GM18526 (cell line): Measurements from ENCODE around the gene CLHC1.

Experiments
- POLR2A ChIP-seq: IDR thresholded peaks from 3 replicates; pipeline ENCODE4 v1.6.1; 2011; ENCODE audit not compliant: insufficient read length; ENCODE audit errors: extremely low read depth

CLHC1 gene

DNA sequence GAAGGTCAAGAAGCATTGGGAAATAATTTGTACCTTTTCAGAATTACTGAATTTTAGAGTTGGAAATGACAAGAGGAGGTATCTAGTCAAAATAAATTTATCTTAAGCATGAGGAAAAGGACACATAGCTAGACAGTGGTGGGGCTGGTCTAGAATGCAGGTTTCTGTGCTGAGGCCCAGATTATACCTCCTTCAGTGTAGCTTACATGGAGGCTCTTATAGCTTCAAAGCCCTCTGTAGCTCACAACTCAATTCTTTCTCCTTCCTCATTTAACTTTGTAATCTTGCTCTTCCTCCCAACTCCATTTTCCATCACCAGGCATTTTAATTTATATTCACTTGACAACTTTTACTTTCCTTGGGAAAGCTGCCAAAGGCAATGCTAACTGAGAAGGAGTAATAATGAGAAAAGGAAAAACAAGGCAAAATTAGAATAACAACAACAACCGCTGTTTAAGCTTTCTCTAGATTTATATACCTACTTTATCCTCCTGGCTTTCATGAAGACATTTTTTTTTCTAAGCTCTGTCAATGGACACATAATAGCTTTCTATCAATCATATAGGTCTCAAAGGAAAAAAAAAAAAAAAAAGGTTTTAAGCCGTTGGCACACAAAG, 58.5 kb downstream of the CLHC1 start:
- no peak for TF ChIP-seq POLR2A

DNA sequence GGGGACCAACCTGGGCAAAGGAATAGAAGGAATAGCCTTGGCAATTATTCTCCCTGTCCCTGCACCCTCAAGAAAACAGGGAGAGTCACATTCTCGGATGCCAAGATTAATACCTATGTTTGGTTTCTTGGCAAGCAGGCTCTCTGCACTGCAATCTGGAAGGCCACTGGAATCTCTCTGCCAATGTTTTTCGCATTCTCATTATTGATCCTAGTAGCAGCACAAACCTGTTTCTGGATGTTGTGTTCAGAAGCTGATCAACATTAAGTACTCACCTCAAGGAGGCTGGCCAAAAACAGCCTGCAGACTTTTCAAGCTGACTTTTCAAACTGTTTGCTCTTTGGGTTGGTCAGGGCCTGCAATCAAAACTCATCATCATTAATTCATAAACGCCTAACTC, 62.2 kb downstream of the CLHC1 start:
- no peak for TF ChIP-seq POLR2A

DNA sequence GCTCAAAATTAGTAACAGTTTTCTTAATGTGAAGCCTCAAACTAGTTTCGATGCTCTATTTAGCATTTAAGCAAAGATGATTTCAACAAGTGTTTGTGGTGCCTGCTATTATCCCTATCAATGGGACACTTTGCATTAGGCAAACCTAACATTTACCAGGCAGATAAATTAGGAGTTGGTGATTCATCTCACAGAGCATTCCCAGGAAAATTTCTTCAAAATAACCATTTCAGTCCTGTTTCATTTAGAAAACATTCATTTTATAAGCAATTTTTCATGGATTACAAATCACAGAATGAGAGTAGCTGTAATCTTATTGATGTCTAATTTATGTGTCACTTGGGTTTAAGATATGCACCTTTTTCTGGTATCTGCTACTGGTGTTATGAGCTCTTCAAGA, 62.7 kb downstream of the CLHC1 start:
- no peak for TF ChIP-seq POLR2A

DNA sequence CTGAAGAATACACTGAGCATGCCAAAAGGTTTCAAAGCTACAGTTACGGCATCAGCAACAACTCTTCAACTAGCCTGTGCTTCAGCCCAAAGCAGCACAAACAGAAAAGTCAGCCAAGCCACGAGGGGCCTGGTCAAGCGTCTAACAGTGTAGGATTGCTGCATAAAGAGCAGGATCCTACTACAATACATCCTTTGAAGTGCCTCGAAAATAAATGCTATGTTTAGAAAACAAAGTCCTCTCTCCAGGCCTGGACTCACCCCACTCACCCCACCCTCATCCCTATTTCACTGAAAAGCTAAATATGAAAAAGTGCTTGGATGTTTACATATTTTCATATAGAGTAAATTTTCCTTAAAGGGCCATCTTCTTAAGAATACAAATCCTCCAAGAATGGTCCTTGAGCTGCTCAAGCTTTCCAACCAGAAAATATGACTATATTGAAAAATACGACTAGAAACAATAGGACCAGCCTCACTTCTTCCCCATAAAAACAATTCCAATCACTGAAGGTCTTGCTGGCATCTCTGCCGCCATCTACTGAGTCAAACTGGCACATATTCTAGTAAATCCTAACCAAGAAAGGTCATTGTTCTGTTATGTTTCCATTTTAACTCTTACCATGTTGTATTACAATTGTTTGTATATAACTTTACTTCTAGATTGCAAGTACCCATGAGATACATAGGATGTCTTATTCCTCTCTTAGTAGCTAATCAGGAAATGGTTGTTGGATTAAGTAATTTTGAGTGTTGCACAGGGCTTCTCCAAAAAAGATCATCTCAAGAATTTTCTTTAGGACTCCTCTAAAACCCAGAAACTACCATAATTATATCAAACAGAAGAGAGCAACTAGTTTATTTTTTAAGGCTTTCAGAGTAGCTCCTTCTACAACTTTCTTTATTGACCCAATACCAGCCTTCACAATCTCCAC, 63.6 kb downstream of the CLHC1 start:
- TF ChIP-seq POLR2A, result no peak

DNA sequence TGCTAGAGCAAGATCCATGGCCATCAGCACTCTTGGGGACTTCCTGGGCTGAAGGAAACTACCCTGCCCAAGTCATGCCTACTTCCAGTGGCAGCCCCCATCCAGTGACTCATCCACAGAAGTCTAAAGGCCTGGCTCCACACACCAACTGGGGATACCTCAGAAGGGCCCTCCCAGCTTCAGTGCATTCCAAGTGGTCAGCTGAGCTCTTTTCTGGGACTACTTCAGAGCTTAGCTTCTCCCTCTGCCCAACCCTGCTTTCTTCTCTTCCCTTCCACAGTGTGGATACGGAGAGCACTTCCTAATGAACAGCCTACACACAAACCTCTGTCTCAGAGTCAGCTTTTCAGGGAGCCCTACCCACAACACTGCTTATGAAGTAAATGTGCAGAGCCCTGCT, 66.5 kb downstream of the CLHC1 start:
- TF ChIP-seq POLR2A, result no peak

DNA sequence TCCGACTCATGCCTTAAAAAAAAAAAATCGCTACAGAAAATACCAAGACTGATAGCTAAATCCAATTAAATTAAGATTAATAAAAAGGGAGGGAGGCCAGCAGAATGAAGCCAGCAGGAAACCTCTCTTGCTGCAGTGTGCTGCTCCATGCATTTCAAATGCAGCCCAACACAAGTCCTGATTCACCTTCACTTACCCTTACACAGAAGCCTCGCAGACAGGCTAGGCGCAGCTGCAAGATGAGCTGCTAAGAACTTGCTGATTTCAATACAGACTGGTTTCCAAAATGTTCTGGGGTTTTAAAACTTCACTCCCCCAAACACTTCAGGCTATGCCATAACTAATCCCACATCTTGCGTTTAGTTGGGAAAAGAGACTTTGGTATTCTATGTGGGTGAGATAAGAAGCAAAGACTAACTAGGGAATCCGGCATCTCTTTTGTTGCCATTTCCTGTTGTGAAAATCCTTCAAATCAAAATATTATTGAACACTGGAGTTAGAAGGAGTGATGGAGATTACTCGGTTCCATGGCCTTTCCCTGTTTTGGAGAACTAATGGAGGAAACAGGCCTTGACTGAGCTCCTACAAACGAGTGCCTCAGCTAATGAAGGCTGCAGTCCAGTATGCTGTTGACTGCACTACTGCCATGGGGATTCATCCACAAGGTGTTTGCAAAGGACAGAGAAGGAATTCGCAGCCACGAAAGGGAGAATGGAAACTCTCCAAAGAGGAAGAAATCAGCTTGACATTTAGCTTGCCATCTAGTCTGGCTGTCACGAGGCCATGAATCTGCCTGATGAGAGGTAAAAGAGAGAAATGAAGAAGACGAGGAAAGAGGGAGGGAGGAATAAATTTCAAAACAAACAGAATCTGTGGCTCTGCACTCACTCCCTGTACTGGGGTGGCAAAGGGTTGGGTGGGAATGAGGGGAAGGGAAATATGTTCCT, 67.3 kb downstream of the CLHC1 start:
- TF ChIP-seq POLR2A, result no peak

DNA sequence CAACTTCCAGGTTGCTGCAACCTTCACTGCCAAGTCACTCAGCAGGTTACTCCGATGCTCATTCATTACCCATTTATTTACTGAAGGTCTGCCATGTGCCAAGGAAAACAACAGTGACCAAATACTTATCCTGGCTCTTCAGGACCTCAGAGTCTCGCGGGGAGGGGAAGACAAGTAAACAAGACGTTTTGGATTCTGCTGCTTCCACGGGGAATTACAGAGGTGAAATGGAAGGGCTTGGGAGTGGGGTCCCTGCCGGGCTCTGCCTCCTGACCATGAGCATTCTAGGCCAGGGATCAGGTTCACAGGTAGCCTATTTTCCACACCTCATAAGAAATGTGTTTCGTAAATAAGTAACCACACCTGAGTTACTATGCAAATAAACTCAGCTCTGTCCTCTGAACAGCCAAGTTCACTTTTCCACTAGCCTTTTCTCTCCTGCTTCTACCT, 68.1 kb downstream of the CLHC1 start:
- TF ChIP-seq POLR2A, result no peak

DNA sequence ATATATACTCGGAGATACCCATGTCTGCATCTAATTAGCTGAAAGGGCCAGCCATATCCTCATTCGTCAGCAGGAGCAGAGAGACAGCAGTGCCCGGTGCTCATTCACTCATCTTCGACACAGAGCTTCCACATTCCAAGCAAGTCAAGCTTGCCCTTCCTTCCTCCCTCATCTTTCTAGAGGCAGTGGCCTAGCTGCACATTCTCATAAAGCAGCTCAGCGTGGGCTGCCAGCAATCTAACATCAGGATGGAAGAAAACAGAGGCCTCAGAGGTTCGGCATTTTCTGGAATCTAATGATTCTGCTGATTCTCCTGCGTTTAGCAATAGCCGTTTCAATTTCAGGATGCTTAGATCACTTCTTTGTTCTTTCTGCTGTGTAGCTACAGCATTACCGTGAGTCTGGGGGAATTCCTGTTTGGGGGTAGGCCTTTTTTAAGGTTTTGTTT, 68.8 kb downstream of the CLHC1 start:
- no peak for TF ChIP-seq POLR2A

DNA sequence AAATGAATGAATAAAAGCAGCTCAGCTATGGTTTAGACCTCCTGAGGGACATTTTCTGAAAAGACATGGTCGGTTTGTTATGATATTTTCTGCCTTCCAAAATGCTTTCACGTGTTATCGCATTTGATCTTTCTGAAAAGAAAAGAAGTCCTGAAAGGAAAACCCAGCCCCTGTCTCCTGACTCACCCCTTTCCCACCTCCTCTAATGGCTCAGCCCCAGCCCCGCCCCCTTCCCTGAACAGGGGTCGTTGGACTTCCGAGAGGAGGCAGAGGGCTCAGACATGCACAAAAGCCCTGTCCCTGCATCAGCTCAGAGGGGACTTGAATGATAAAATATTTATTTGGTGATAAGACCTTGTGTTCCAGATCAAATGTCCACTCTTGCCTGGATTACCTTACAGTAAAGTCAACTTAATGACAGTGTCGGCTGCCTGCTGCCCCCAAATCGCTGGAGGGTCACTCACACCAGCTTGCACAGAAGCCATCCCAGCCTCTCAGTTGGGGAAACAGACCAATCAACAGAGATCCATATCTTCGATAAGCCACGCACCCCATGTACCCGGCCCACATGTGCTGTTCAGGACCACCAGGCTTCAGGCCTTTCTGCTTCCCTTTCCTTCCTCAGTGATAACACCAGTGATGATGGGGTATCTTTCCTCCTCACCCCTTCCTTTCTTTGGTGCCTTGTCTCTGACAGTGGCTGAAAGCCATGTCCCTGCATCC, 69.6 kb downstream of the CLHC1 start:
- TF ChIP-seq POLR2A, result no peak

DNA sequence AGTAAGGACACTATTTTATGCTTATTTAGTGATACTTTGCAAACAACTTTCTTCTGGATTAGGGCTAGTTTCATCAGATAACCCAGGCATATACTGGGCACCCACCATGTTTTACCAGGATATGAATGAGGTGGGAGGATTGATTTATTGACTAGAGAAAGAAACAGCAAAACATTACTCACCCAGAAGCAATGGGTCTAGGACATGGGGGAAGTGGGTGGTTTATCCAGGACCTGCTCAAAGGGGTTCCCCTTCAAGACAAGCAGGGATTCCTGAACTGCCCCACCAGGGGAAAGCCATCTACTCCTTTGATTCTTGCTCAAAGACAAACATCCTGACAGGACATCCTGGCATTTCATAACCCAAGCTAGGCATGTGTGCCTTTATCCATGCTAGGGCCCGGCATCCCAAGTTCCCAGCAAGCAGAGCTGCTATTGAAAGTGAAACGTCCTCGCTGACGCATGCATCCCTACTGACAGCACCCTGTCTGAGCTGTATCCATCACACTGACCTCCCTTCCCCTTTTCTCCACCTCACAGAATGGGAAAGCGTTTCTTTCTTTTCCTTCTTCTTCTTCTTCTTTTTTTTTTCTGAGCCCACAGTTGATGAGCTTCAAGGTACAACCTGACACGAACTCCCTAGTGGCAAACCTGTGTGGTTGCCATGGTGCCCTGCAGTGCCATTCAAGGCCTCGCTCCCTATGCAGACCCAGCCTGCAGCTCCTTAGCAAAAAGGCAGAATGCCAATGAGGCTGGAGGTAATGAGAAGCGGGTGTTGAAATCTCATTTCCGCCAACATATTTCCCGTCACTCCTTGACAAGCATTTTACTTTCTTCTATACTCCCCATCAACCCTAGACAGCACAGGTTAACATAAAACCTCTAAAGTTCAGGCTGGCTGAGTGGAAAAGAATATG, 70.5 kb downstream of the CLHC1 start:
- TF ChIP-seq POLR2A, result no peak

DNA sequence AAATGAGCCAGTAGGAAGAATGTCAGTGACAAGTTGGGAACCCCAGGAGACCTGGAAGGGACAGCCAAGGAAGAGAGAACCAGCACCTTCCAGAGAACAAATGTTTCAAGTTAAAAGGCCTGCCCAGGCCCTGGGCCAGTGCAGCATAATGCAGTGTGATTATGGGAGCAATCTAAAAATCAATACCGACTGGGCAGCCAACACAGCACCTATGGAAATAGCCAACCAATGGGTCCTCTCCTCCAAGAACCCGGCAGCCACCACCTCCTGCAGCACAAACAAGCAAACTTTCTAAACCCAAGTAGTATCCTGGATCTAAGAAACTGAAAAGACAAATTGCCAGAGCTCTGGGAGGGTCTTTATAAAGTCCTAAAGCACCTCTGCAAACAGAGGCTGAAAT, 71.7 kb downstream of the CLHC1 start:
- no peak for TF ChIP-seq POLR2A

DNA sequence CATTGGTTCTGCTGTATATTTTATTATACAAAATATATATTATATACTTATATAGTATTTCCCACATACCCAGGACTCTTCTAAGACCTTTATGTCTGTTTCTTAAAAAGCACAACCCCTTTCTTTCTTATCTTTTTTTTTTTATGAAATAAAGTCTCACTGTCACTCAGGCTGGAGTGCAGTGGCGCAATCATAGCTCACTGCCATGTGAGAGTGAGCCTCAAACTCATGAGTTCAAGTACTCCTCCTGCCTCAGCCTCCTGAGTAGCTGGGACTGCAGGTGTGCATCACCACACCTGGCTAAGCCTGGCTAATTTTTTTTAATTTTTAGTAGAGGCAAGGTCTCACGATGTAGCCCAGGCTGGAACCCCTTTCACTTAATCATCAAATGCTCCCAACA, 72.3 kb downstream of the CLHC1 start:
- TF ChIP-seq POLR2A, result no peak

DNA sequence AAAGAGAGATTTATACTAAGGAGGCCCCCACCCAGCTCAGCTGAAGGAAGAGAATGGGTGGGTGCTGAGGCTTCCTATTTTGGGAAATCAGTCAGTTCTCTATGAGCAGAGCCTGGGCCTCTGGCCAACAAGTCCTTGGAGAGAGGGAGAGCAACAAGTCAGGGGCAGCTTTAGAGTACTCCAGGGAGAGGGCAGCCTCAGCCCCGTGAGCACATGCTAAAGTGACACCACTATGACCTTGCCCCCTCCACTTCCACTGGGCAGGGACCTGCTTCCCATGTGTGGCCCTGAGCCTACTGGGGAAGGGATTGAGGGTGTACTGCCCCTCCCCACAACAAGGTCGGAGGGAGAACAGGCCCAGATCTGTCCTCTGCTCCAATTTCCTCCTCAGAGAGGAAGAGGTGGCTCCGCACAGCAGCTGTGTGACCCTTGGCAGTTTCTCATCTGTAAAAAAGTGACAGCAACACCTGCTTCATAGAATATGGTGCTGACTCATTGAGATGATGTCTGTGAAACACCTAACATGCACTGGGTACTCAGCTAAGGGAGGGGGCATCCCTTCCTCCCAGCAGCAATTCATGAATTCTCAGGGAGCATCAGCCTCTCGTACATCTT, 72.9 kb downstream of the CLHC1 start:
- TF ChIP-seq POLR2A, result no peak
